Measurements from ENCODE around the gene ALKBH5.

The ALKBH5 gene

DNA sequence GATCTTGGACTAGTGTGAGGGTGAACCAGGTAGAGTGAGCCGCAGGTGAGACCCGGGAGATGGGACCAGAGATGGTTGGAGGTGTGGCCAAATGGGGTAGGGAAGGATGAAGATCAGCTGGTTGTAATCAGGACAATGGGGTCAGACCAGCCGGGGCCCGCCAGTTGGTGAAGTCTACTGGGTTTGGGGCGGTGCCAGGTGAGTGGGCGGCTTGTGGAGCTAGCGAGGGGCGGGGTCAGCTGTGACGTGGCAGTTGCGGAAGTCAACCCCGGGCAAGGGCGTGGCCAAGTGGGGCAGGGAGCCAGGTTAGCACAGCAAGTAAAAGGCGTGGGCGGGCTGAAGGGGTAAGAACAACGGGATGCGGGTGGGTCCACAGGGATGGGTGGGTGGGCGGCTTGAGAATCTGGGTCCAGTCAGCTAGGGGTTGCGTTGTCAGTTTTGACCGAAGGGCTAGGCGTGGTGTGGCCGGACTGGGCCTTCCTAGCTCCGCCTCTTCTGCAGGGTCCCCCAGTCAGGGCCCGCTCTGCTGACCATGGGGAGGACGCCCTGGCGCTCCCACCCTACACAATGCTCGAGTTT lies 25.5 kb upstream of the ALKBH5 start:
- DNase-seq (ENCODE audit: low read depth, low spot score) = no peak

DNA sequence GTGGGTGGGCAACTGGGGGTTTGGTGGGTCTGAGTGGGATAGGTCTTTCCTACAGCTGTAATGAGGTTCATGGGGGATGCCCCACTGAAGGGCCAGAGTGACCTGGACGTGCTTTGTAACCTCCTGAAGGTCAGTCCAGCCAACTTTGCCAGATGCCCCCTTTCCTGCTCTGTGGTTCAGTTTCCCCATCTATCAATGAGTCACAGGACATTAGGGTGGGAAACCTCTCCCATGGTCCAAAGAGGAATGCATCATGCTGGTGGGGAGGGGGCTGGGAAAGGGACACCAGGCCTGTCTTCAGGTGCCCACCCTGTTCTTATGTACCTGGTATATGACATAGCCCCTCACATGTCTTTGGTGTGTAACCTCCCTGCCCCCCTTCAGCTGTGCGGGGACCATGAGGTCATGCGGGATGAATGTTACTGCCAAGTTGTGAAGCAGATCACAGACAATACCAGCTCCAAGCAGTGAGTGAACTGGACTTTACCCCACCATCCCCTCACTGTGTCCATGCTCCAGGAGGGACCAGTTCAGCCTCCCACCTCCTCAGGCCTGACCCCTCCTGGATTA lies 24.0 kb upstream of the ALKBH5 start:
- DNase-seq (ENCODE audit: low read depth, low spot score) = no peak

DNA sequence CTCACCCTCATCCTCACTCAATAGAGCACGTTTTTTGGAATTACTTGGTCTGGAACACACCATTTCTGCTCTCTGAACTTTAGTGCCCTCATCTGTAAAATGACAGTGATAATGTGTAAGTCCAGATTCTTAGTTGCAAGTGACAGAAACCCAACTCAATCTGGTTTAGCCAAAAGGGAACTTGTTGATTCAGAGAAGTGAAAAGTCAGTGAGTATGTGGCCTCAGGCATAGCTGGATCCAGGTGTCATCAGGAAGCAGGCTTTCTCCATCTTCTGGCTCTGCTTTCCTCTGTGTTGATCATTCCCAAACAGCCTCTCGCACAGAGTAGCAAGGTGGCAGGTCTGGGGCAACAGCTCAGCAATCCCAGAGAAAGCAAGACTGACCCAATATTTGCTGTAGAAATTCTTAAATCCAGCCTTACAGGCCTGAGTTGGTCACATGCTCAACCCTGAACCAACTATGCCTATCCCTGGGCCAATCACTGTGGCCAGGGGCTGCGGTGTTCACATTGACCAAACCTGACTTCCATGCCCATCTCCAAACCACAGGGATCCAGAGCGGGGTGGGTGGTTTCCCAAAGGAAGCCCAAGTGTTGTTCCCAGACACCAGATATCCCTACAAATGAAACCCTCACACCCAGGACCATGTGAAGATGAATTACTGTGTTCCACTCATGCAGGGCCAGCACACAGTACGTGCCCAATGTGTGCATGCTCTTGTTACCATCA lies 23.3 kb upstream of the ALKBH5 start:
- DNase-seq (ENCODE audit: low read depth, low spot score) = no peak

DNA sequence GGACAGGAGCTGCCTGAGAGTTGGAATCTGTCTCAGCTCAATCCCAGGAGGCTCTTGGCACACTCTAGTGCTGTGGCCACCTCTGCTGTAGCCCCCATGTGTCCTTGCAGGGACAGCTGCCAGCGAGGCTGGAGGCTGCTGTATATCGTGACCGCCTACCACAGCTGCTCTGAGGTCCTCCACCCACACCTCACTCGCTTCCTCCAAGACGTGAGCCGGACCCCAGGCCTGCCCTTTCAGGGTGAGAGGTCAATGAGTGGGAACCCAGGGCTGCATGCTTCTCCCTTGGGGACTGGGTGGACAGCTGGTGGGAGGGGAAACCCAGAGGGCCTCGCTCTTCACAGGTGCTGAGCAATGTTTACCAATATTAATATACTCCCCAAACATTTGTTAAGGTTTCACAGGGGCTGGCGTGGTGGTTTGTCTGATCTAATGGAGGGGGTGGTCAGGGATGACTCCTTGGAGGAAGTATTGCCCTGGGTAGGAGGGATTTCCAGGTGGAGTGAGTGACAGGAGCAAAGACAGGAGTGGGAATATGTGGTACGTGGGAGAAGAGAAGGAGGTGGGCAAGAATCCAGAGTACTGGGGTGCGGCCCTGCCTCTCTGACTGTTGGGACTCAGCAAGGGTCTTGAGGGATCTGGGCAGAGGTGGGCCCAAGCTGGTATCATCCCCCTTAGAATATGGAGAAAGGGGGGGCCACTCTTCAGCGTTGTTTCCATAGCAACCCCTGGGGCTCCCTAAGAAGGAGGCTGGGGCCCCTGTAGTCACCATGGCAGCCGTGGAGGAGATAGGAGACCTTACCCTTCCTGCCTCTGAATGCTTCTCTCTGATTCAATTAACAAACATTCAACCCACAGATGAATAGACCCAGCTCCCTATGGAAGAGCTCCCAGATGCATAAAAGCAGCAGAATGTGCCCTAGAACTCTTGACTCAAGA lies 22.2 kb upstream of the ALKBH5 start:
- DNase-seq (ENCODE audit: low read depth, low spot score) = no peak

DNA sequence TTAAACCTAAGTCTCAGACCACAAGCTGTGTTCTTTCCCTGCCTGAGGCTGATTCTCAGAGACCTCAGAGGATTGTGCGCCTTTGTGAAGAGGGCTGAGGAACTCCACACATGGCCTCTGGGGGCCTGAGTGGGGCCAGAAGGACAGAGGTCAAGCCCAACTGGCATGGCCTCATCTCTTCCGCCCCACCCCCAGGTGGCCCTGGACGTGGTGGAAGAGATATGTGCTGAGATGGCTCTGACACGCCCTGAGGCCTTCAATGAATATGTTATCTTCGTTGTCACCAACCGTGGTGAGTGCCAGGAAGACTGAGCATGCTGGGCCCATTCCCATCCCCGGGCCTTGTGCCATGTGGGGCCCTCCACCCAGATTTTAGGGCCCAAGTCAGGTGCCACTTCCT lies 20.1 kb upstream of the ALKBH5 start:
- DNase-seq (ENCODE audit: low read depth, low spot score) = no peak

DNA sequence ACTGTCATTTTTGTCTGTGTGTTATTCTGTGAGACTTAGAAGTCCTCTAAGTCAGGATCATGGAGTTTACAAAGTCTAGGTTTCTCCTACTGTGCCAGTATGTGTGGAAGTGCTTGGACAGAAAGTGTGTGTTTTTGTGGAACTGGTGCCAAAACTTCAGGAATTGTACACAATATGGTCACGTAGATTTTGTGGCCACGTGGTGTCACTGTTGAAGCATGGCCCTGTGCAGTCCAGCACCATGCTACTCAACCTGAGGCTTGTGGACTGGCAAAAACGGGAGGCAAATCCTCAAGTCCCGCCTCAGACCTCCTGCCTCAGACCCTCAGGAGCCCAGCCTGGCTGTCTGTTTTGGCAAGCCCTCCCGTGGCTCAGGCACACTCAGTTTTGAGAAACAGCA lies 16.7 kb upstream of the ALKBH5 start:
- no peak for DNase-seq (ENCODE audit: low read depth, low spot score)

DNA sequence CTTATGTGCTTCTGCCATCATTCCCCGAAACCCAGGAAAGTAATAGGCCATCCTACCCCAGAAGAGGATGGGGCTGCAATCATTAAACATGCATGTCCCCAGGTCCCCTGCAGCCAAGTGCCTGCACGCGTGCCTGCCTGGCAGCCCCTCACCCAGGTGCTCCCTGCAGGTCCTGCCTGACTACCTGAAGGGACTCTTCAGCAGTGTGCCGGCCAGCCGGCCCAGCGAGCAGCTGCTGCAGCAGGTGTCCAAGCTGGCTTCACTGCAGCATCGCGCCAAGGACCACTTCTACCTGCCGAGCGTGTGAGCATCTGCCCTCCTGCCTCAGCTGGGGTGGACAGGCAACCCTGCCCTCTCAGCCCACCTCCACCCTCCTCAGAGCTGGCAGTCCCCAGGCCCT lies 16.2 kb upstream of the ALKBH5 start:
- no peak for DNase-seq (ENCODE audit: low read depth, low spot score)

DNA sequence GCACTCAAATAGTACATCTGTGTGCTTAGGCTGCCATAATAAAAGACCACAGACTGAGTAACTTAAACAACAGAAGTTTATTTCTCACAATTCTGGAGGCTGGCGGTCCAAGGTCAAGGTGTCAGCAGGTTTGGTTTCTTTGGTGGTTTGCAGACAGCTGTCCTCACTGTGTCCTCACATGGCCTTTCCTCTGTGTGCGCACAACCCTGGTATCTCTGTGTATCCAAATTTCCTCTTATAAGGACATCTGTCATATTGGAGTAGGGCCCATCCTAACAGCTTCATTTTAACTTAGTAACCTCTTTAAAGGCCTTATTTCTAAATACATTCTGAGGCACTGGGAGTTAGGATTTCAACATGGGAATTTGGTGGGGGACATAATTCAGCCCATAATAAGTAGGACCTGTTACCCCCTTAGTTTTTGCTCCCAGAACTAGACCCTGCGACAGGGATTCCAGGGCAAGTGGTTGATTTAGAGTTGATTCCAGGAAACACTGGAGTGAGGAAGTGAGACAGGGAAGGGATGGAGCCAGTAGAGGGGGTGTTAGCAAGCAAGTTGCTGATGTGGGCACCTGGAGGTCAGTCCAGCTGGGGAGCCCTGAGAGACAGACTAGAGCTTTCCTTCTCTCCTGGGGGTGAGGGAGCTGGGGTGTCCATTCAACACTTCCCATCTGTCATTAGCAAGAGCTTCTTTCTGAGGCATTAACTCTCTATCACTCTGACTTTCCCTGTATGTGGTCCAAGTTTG lies 10.9 kb upstream of the ALKBH5 start:
- DNase-seq (ENCODE audit: low read depth, low spot score) = no peak

DNA sequence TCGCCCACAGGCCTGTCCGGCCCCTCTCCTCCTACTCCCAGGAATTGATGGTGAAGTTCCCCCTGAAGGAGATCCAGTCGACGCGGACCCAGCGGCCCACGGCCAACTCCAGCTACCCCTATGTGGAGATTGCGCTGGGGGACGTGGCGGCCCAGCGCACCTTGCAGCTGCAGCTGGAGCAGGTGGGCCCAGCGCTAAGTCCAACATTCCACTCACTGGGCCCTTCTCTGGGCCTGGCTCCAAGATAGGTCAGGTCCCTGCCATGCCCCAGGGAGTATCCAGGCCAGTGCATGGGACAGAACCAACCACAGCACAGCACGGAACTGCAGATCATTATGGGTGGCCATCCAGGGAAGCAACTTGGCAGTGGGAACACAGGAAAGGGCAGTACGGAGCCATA lies 9.9 kb upstream of the ALKBH5 start:
- DNase-seq (ENCODE audit: low read depth, low spot score) = no peak

DNA sequence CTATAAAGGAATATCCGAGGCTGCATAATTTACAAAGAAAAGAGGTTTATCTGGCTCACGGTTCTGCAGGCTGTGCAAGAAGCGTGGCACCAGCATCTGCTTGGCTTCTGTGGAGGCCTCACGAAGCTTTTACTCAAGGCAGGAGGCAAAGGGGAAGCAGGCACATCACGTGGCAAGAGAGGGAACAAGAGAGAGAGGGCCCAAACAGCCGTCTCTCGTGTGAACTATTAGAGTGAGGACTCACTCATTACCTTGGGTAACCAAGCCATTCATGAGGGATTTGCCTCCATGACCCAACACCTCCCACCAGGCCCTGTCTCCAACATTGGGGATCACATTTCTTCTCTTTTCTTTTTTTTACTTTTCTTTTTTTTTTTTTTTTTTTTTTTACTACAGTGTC lies 7.5 kb upstream of the ALKBH5 start:
- DNase-seq (ENCODE audit: low read depth, low spot score) = no peak

DNA sequence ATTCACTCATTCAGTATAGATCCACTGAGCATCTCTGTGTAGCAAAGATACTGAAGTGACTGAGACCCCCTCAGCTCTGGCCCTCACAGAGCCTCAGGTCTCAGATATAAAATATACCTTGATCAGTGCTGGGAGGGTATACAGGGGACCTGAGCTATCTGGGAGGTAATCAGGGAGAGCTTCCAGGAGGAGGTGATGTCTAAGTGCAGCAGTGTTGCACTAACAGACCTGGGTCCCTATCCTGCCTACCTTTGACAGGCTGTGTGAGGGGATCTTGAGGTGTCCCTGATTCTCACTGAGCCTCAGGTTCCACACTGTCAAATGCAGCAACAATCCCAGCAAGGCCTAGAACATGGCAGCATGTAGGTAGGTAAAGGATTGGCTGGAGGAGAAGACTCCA lies 6.5 kb upstream of the ALKBH5 start:
- no peak for DNase-seq (ENCODE audit: low read depth, low spot score)

DNA sequence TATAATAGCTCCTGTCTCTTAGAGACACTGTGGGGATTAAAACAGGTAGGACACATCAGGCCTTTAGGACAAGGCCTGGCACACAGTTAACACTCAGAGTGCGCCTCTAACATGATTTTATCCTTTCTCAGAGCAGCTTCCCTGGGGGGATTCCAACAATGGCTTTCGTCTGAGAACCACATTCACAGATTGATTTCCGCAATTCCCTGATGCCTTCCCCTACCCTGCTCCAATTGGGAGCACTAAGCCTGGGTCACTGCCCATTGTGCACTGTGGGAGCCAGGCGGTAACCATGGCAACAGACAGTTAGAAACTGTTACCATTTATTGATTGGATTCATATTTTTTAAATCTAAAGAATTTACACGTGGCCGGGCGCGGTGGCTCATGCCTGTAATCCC lies 5.9 kb upstream of the ALKBH5 start:
- DNase-seq (ENCODE audit: low read depth, low spot score) = no peak

DNA sequence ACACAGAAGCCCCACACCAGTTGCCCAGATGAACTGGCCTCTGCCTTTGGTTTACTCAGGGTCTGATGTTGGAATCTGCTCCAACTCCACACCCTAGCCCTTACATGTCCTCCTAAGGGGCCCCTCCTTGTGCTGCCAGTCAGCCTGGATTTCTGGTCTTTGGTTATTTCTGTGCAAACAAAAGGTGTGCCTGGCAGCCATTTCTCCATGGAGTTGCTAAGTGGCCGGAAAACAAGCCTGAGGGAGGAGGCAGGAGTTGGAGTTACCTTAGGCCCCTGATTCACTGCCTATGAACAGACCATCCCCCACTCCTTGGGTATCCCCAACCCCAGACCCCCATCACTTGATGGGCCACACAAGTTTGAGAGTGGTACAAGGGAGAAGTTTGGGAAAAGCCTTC lies 4.4 kb upstream of the ALKBH5 start:
- no peak for DNase-seq (ENCODE audit: low read depth, low spot score)

DNA sequence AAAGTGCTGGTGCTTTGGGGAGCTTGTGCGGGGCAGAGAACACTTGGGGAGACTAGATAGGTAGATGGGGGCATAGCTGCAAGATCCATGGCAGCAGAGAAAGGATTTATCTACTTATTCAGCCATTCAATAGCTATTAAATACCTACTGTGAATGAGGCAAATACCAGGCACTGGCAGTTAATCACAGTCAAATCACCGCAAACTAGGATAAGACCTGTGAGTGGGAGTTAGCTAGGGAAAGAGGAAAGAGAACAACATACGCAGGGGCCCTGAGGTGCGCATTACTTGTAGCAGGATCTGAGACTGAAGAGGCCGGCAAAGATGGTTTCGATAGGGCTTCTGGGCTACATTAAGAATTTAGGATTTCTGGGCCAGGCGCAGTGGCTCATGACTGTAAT lies 3.8 kb upstream of the ALKBH5 start:
- no peak for DNase-seq (ENCODE audit: low read depth, low spot score)

DNA sequence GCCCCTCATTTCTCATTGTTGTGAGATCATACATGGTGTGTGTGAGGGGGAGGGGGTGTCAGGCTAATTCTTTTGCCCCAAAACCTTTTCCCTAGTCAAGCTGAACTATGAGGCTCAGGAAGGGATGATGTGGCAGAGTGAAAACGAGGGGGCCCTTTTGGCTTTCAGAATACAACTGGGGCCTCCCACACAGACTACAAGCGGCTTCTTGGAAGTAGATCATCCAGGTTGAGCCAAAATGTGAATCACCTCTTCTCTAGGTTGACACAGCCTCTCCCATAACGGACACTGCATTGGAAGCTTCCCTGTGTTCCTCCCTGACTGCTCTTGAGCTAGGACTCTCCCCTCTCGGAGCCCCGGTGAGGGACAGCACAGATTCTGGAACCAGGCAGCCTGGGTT lies 2.3 kb upstream of the ALKBH5 start:
- DNase-seq (ENCODE audit: low read depth, low spot score) = no peak

DNA sequence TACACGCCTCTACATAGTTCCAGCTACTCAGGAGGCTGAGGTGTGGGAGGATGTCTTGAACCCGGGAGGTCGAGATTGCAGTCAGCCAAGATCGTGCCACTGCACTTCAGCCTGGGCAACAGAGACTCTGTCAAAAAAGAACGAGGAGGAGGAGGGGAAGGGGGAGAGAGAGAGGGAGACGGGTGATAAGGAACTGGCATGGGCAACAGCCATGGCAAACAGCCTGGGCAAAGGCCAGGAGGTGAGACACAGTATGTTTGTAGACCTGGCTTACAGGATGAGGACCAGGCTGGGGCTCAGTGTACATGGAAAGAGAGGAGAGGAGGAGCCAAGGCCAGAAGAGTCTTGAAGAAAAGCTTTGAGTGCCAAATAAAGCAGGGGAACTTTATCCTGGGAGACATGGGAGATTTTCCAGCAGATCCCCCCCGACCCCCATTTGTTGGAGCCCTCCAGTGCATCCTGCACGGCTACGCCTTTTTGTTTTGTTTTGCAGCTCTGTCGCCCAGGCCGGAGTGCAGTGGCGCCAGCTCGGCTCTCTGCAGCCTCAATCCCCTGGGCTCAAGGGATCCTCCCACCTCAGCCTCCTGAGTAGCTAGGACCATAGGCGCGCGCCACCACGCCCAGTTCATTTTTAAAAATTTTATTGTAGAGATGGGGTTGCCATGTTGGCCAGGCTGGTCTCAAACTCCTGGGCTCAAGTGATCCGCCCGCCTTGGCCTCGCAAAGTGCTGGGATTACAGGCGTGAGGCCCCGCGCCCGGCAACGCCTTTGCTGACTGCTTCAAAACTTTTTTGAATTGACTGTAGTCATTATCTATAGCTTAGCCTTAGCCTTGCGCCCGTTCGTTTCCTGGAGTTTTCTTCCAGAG lies 1.3 kb upstream of the ALKBH5 start:
- DNase-seq (ENCODE audit: low read depth, low spot score) = no peak

DNA sequence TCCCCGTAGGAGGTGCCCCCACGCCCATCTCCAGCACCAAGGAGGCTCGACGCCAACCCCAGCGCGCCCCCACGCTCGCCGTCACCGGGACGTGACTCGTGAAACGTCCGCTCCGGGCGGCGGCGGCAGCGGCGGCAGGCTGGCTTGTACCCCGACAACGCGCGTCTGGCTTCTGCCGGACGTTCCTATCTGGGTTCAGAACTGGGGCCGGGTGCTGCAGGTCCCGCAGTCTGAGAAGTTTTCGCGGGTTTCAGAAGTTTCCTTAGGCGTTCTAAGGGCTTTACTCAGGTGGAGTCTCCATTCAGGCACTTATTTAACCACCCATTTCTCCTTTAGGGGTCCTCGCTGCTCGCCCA lies 672 bp upstream of the ALKBH5 start:
- no peak for DNase-seq (ENCODE audit: low read depth, low spot score)

DNA sequence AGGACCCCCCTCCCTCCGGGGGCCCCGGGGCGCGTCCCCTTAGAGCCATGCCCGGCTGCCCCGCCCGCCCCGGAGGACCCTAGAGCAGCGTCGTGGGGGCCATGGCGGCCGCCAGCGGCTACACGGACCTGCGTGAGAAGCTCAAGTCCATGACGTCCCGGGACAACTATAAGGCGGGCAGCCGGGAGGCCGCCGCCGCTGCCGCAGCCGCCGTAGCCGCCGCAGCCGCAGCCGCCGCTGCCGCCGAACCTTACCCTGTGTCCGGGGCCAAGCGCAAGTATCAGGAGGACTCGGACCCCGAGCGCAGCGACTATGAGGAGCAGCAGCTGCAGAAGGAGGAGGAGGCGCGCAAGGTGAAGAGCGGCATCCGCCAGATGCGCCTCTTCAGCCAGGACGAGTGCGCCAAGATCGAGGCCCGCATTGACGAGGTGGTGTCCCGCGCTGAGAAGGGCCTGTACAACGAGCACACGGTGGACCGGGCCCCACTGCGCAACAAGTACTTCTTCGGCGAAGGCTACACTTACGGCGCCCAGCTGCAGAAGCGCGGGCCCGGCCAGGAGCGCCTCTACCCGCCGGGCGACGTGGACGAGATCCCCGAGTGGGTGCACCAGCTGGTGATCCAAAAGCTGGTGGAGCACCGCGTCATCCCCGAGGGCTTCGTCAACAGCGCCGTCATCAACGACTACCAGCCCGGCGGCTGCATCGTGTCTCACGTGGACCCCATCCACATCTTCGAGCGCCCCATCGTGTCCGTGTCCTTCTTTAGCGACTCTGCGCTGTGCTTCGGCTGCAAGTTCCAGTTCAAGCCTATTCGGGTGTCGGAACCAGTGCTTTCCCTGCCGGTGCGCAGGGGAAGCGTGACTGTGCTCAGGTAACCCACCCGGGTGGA lies 759 bp downstream of the ALKBH5 start:
- DNase-seq (ENCODE audit: low read depth, low spot score) = no peak

DNA sequence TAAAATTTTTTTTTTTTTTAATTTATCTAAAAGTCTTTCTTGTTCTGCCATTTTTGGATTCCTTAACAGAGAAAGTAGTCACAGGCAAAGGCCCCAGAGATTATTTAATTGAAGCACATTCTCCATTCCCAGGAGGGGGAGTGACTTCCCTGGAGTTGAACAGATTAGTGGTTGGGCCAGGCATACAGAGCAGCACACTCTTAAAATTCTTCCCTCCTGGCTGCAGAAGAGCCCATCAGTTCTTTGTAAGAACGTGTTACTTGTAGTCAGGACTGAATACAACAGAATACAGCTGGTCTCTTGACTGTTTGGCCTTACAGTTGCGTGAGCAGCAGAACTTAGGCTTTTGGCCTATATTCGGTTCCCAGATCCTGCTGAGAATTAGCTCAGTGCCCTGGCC lies 1.8 kb downstream of the ALKBH5 start:
- DNase-seq (ENCODE audit: low read depth, low spot score) = no peak

Measured in brain pericyte (primary cell).